Right lobe of liver (tissue), 6 donors: ENCODE results near the gene ESYT2. TPM values are rescaled to one million over a fixed set of nuclear protein-coding genes. Genes with fewer than 3 reads are reported as not detected.

ENCODE experiments used
- ATAC-seq, 4 donors: fragments of 200-7000 bp; cut with Tn5 transposase; one replicate each; pipeline ENCODE4 v1.9.1; 2020; ENCODE audit warnings: mild to moderate bottlenecking in 4 of 4, moderate library complexity in 4 of 4
- DNase-seq, 3 donors: peaks; one replicate each; pipeline ENCODE4 v3.0.0-alpha.2; 2020
- H3K27ac ChIP-seq, 3 donors: fragments of 200-600 bp; one replicate each; pipeline ENCODE4 v1.8.0; 2022
- H3K27me3 ChIP-seq, 2 donors: fragments of 200-600 bp; one replicate each; pipeline ENCODE4 v1.8.0; 2022
- H3K36me3 ChIP-seq, 4 donors: fragments of 200-600 bp; sonication (generic) in 1 of 4; one replicate each; pipeline versions ENCODE4 v1.5.1 to v1.8.0; 2017 to 2022; ENCODE audit warnings: control low read depth in 1 of 4
- H3K4me1 ChIP-seq, 4 donors: fragments of 200-600 bp; sonication (generic) in 1 of 4; one replicate each; pipeline versions ENCODE4 v1.5.1 to v1.8.0; 2017 to 2022; ENCODE audit warnings: control low read depth in 1 of 4
- H3K4me3 ChIP-seq, 3 donors: fragments of 200-600 bp; one replicate each; pipeline ENCODE4 v1.8.0; 2022
- H3K9me3 ChIP-seq, 4 donors: fragments of 200-600 bp; sonication (generic) in 1 of 4; one replicate each; pipeline versions ENCODE4 v1.5.1 to v1.8.0; 2017 to 2022; ENCODE audit warnings: control low read depth in 1 of 4
- POLR2A ChIP-seq: fragments of 450-650 bp; IDR thresholded peaks from one replicate; pipeline ENCODE4 v1.6.1; 2017; ENCODE audit warnings: antibody characterized with exemption, mild to moderate bottlenecking
- WGBS: methylation state at CpG from one replicate; pipeline ENCODE4 v1.1.6; 2018; ENCODE audit warnings: low coverage, low lambda C conversion rate; ENCODE audit not compliant: insufficient coverage; ENCODE audit errors: missing lambda C conversion rate; 5-methylcytosine and 5-hydroxymethylcytosine counted together
- intact Hi-C, 2 donors: fragments of 100-400 bp; cut with DNase I; formaldehyde crosslinking; loops; one replicate each; pipeline versions ENCODE4 v1.11.2 to v1.14.1; 2022
- total RNA-seq, 6 experiments: library from RNA; depleted of rRNA in 2 of 6; stranded (reverse); fragments of >200 nt in 2 of 6; fragmentation: NEBNext Ultra II Directional in 3 of 6; extraction: Animal tissue kit (Norgen Biotek cat#: 25700) in 3 of 6; gene quantifications; one replicate each; pipeline versions ENCODE4 v1.1.0 to v1.2.4, GENCODE V29; 2016 to 2023
- TF ChIP-seq, protein P1 (sequence below), 4 donors: fragments of 200-600 bp in 3 of 4; fragments of 450-650 bp in 1 of 4; IDR thresholded peaks; one replicate each; pipeline versions ENCODE4 v1.5.1 to v1.8.0; 2016 to 2022; ENCODE audit warnings: antibody characterized with exemption in 4 of 4, mild to moderate bottlenecking in 2 of 4
- donor health status: DM: no; HTN: yes; CAD: no.
- donor health status: DM: no; HTN: no; CAD: no.
- donor health status: DM: no; HTN: no; CAD: no.
- donor health status: DM: no; HTN: yes; CAD: no.
- donor health status: DM: no; HTN: yes; CAD: no.

ESYT2 gene
- total RNA-seq, 6 experiments from 2014 or later = 19.7 to 28.7 (median 24.2) TPM

DNA sequence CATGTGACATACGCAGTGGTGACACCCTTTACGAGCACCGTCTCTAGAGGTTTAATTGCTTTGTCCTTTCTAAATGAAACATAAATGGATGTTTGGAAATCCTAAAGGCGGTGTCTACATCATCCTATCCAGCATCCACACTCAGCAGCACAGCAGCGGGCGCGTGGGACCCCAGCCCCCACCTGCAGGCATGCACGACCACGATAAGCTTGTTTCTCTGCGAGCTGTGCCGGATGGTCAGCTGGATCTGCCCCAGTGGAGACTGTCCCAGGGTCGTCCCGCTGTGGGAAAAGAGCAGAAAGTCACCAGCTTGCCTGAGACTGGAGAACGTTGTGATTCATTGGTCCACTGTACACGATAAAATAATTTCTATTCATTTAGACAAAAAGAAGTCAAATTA lies 90.5 kb downstream of the ESYT2 start:
- H3K9me3 ChIP-seq = no peaks in the 10 kb centered on the region
- intact Hi-C loops = no loop called here
- no peak for DNase-seq
- no peak overlapping the region for H3K27ac ChIP-seq
- TF ChIP-seq POLR2A = no peak
- TF ChIP-seq, protein P1, sequence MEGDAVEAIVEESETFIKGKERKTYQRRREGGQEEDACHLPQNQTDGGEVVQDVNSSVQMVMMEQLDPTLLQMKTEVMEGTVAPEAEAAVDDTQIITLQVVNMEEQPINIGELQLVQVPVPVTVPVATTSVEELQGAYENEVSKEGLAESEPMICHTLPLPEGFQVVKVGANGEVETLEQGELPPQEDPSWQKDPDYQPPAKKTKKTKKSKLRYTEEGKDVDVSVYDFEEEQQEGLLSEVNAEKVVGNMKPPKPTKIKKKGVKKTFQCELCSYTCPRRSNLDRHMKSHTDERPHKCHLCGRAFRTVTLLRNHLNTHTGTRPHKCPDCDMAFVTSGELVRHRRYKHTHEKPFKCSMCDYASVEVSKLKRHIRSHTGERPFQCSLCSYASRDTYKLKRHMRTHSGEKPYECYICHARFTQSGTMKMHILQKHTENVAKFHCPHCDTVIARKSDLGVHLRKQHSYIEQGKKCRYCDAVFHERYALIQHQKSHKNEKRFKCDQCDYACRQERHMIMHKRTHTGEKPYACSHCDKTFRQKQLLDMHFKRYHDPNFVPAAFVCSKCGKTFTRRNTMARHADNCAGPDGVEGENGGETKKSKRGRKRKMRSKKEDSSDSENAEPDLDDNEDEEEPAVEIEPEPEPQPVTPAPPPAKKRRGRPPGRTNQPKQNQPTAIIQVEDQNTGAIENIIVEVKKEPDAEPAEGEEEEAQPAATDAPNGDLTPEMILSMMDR (IDR thresholded peaks at IDR 0.05) = no peak
- ATAC-seq = no peak
- no peaks in the 10 kb centered on the region for H3K4me1 ChIP-seq
- peaks cover 0 to 60% (median 10%) of the 10 kb centered on the region in 4 donors for H3K36me3 ChIP-seq
- WGBS = 85% methylated on average over 15 of the region's 15 CpGs
- H3K4me3 ChIP-seq = no peak overlapping the region
- H3K27me3 ChIP-seq = no peaks in the 10 kb centered on the region

GRCh38 chr7:158737064-158737695 lies 92.1 kb downstream of the ESYT2 start:
- Histone ChIP-seq H3K27me3 (no peaks in the 10 kb centered on the region), H3K36me3 (peaks cover 0 to 45% (median 10%) of the 10 kb centered on the region in 4 donors)
- no peak for ATAC-seq

DNA sequence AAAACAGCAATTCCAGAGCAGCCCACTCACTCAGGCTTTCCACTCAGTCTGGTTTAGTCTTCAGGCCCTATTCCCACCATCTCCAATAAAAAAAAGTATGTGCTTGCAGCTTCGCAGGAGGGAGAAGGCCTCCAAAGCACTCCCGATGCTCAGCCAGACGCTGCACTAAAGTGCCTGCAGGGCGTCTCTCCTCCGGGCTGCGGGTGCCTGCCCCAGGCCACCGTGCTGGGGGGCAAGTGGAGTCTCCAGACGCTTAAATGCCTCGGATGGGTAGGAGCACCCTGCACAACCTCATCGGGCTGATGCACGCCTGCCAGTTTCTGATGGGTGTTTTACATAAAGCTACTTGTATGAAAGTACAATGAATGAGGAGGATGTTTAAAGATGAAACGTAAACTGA lies 93.4 kb downstream of the ESYT2 start:
- no peak for TF ChIP-seq POLR2A
- TF ChIP-seq, protein P1 (IDR thresholded peaks at IDR 0.05) = no peak
- H3K36me3 ChIP-seq = peaks cover 0 to 34% (median 5%) of the 10 kb centered on the region in 4 donors
- WGBS = 89% methylated on average over 8 of the region's 12 CpGs
- no peak for DNase-seq
- intact Hi-C loops = no loop called here
- no peak overlapping the region for H3K4me3 ChIP-seq
- ATAC-seq = no peak
- no peak overlapping the region for H3K27ac ChIP-seq
- H3K9me3 ChIP-seq = no peaks in the 10 kb centered on the region
- no peaks in the 10 kb centered on the region for H3K4me1 ChIP-seq
- H3K27me3 ChIP-seq = no peaks in the 10 kb centered on the region

More at GRCh38 chr7:158737064-158737695, 92.1 kb downstream of the ESYT2 start:
- 90% methylated on average over 15 of the region's 19 CpGs for WGBS
- Histone ChIP-seq H3K27ac (no peak overlapping the region), H3K4me1 (no peaks in the 10 kb centered on the region), H3K4me3 (no peak overlapping the region), H3K9me3 (no peaks in the 10 kb centered on the region)
- DNase-seq = no peak
- TF ChIP-seq POLR2A = no peak
- TF ChIP-seq, protein P1 (IDR thresholded peaks at IDR 0.05) = no peak
- intact Hi-C loops = no loop called here

DNA sequence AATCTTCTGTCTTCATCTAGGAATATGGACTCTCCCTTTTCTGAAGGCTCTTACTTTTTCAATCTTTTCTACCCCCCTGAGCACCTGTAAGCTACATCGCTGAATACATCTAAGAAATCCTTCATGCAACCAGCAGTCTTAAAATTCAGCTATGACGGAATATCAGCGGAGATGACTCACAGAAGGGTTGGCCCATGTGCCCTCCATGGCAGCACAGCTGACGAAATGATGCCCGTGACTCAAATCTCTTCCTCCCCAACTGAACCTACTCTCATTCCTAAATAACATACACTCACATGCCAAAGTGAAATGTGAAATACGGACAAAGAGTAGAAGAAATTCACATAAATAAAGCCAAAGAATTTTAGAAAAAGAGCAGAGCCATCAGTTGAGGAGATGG lies 94.4 kb downstream of the ESYT2 start:
- Histone ChIP-seq H3K4me3 (no peak overlapping the region), H3K27me3 (no peaks in the 10 kb centered on the region), H3K36me3 (peaks cover 0 to 24% (median 4%) of the 10 kb centered on the region in 4 donors), H3K4me1 (no peaks in the 10 kb centered on the region), H3K9me3 (no peaks in the 10 kb centered on the region), H3K27ac (no peak overlapping the region)
- no peak for ATAC-seq
- DNase-seq = no peak
- WGBS = 77% methylated on average over 6 of the region's 6 CpGs
- TF ChIP-seq, protein P1 (IDR thresholded peaks at IDR 0.05) = no peak
- no peak for TF ChIP-seq POLR2A
- intact Hi-C loops = no loop called here
